H1 (cell line): ENCODE results near the gene ALG14. TPM values are rescaled to one million over a fixed set of nuclear protein-coding genes. Genes with fewer than 3 reads are reported as not detected.

Source experiments
- CHD2 ChIP-seq: IDR thresholded peaks from 2 replicates; pipeline ENCODE4 v1.6.1; 2012; ENCODE audit warnings: low read length, improper control_type of control experiment
- CREB1 ChIP-seq: IDR thresholded peaks from 2 replicates; pipeline ENCODE4 v1.6.1; 2012; ENCODE audit warnings: inconsistent platforms
- KDM1A ChIP-seq: fragments of 200-600, 300-600 bp; sonication (generic); IDR thresholded peaks from 2 replicates; pipeline ENCODE4 v1.7.1; 2016; ENCODE audit warnings: mild to moderate bottlenecking, low read length, borderline replicate concordance
- NANOG ChIP-seq: IDR thresholded peaks from 2 replicates; pipeline ENCODE4 v1.6.1; 2011; ENCODE audit warnings: low read length, low read depth, mild to moderate bottlenecking, inconsistent platforms; ENCODE audit not compliant: insufficient read depth, poor library complexity, severe bottlenecking
- POLR2A ChIP-seq, 2 experiments: IDR thresholded peaks; 1 replicate in 1 of 2; 2 replicates in 1 of 2; pipeline ENCODE4 v1.6.1; 2011; ENCODE audit warnings: low read depth in 2 of 2, low read length in 2 of 2, mild to moderate bottlenecking in 2 of 2; ENCODE audit errors: control extremely low read depth in 1 of 2
- POU5F1 ChIP-seq: IDR thresholded peaks from 2 replicates; pipeline ENCODE4 v1.6.1; 2011; ENCODE audit warnings: low read depth, mild to moderate bottlenecking, low read length, moderate library complexity
- polyA plus RNA-seq, 7 experiments: library from polyadenylated mRNA; depleted of rRNA in 3 of 7; stranded (reverse) in 5 of 7; unstranded in 2 of 7; fragments of >200 nt in 5 of 7; fragments of 200-250 nt in 2 of 7; gene quantifications; 1 replicate in 5 of 7; 2 replicates in 1 of 7; 4 replicates in 1 of 7; pipeline versions ENCODE4 v1.2.1 to v1.2.3, GENCODE V29; 2011 to 2013; ENCODE audit warnings: missing spikeins in 2 of 7, mixed read lengths in 2 of 7
- total RNA-seq: library from RNA; stranded (reverse); fragmentation: NEBNext Ultra II Directional; extraction: Animal tissue kit (Norgen Biotek cat#: 25700); gene quantifications from 2 replicates; pipeline ENCODE4 v1.2.1, GENCODE V29; 2021
- TF ChIP-seq, protein P1 (sequence below): fragments of 300-600 bp; sonication (generic); IDR thresholded peaks from 2 replicates; pipeline ENCODE4 v1.7.1; 2012; ENCODE audit warnings: low read length, moderate library complexity, mild to moderate bottlenecking, inconsistent platforms; ENCODE audit not compliant: insufficient replicate concordance
- TF ChIP-seq, protein P2 (sequence below), 3 experiments: IDR thresholded peaks; 1 replicate in 2 of 3; 2 replicates in 1 of 3; pipeline versions ENCODE4 v1.5.1 to v1.6.1; 2011; ENCODE audit warnings: low read length in 3 of 3, mild to moderate bottlenecking in 3 of 3, inconsistent platforms in 2 of 3, low read depth in 1 of 3, moderate library complexity in 1 of 3; ENCODE audit not compliant: insufficient read depth in 1 of 3; ENCODE audit errors: control extremely low read depth in 1 of 3

The ALG14 gene
- total and polyA plus RNA-seq, 2 of the 8 experiments (the other 6 are each of a cell fraction or from before 2014, with no cell fraction given): 0.95 to 1.3 TPM

DNA sequence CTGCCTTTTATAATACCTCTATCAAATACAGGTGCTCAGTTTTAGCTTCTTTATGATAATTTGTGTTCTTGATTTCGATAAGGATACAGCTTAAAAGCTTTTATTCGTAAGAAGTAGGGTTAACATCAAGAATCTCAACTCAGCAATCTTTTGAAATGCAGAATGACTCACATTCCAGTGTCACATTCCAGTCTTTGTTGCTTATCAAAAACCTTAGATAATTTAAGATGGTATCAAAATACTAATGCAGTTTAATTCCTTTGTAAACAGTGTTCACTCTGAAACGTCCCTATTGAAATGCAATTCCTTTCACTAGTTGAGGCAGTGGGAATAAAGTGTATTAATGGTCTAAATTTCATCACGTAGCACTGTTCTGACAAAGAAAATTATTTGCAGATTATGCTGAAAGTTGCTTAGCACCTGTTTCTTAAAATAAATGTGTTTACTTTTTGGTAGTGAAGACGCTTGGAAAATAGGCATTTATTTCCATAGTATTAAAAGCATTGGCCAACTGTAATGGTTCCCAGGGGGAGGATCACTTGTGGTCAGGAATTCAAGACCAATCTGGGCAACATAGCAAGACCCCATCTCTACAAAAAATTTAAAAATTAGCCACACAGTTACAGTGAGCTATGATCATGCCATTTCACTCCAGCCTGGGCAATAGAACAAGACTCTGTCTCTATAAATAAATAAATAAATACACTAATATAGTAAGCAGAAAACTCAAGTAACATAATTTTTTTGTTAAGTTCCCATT lies 135.7 kb downstream of the ALG14 start (continued):
- TF ChIP-seq, protein P1, sequence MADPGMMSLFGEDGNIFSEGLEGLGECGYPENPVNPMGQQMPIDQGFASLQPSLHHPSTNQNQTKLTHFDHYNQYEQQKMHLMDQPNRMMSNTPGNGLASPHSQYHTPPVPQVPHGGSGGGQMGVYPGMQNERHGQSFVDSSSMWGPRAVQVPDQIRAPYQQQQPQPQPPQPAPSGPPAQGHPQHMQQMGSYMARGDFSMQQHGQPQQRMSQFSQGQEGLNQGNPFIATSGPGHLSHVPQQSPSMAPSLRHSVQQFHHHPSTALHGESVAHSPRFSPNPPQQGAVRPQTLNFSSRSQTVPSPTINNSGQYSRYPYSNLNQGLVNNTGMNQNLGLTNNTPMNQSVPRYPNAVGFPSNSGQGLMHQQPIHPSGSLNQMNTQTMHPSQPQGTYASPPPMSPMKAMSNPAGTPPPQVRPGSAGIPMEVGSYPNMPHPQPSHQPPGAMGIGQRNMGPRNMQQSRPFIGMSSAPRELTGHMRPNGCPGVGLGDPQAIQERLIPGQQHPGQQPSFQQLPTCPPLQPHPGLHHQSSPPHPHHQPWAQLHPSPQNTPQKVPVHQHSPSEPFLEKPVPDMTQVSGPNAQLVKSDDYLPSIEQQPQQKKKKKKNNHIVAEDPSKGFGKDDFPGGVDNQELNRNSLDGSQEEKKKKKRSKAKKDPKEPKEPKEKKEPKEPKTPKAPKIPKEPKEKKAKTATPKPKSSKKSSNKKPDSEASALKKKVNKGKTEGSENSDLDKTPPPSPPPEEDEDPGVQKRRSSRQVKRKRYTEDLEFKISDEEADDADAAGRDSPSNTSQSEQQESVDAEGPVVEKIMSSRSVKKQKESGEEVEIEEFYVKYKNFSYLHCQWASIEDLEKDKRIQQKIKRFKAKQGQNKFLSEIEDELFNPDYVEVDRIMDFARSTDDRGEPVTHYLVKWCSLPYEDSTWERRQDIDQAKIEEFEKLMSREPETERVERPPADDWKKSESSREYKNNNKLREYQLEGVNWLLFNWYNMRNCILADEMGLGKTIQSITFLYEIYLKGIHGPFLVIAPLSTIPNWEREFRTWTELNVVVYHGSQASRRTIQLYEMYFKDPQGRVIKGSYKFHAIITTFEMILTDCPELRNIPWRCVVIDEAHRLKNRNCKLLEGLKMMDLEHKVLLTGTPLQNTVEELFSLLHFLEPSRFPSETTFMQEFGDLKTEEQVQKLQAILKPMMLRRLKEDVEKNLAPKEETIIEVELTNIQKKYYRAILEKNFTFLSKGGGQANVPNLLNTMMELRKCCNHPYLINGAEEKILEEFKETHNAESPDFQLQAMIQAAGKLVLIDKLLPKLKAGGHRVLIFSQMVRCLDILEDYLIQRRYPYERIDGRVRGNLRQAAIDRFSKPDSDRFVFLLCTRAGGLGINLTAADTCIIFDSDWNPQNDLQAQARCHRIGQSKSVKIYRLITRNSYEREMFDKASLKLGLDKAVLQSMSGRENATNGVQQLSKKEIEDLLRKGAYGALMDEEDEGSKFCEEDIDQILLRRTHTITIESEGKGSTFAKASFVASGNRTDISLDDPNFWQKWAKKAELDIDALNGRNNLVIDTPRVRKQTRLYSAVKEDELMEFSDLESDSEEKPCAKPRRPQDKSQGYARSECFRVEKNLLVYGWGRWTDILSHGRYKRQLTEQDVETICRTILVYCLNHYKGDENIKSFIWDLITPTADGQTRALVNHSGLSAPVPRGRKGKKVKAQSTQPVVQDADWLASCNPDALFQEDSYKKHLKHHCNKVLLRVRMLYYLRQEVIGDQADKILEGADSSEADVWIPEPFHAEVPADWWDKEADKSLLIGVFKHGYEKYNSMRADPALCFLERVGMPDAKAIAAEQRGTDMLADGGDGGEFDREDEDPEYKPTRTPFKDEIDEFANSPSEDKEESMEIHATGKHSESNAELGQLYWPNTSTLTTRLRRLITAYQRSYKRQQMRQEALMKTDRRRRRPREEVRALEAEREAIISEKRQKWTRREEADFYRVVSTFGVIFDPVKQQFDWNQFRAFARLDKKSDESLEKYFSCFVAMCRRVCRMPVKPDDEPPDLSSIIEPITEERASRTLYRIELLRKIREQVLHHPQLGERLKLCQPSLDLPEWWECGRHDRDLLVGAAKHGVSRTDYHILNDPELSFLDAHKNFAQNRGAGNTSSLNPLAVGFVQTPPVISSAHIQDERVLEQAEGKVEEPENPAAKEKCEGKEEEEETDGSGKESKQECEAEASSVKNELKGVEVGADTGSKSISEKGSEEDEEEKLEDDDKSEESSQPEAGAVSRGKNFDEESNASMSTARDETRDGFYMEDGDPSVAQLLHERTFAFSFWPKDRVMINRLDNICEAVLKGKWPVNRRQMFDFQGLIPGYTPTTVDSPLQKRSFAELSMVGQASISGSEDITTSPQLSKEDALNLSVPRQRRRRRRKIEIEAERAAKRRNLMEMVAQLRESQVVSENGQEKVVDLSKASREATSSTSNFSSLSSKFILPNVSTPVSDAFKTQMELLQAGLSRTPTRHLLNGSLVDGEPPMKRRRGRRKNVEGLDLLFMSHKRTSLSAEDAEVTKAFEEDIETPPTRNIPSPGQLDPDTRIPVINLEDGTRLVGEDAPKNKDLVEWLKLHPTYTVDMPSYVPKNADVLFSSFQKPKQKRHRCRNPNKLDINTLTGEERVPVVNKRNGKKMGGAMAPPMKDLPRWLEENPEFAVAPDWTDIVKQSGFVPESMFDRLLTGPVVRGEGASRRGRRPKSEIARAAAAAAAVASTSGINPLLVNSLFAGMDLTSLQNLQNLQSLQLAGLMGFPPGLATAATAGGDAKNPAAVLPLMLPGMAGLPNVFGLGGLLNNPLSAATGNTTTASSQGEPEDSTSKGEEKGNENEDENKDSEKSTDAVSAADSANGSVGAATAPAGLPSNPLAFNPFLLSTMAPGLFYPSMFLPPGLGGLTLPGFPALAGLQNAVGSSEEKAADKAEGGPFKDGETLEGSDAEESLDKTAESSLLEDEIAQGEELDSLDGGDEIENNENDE: peak; percentile 86
- TF ChIP-seq KDM1A (peak; percentile 86), POLR2A (IDR thresholded peaks at IDR 0.05; ENCODE audit: control extremely low read depth in 1 of 2, low read depth in 2 of 2, low read length in 2 of 2) (no peak), CHD2 (no peak), CREB1 (no peak), POU5F1 (no peak), NANOG (no peak)
- TF ChIP-seq, protein P2, sequence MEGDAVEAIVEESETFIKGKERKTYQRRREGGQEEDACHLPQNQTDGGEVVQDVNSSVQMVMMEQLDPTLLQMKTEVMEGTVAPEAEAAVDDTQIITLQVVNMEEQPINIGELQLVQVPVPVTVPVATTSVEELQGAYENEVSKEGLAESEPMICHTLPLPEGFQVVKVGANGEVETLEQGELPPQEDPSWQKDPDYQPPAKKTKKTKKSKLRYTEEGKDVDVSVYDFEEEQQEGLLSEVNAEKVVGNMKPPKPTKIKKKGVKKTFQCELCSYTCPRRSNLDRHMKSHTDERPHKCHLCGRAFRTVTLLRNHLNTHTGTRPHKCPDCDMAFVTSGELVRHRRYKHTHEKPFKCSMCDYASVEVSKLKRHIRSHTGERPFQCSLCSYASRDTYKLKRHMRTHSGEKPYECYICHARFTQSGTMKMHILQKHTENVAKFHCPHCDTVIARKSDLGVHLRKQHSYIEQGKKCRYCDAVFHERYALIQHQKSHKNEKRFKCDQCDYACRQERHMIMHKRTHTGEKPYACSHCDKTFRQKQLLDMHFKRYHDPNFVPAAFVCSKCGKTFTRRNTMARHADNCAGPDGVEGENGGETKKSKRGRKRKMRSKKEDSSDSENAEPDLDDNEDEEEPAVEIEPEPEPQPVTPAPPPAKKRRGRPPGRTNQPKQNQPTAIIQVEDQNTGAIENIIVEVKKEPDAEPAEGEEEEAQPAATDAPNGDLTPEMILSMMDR (IDR thresholded peaks at IDR 0.05; ENCODE audit: control extremely low read depth in 1 of 3, insufficient read depth in 1 of 3, low read depth in 1 of 3, low read length in 3 of 3): no peak
